HG02885 (cell line): ENCODE data around the gene BBS2.
A peak's percentile ranks its signal among the peaks of the same experiment; 100 is the strongest.

Experiments used
- ATAC-seq: cut with Tn5 transposase; IDR thresholded peaks from one replicate; pipeline ENCODE4 v1.9.1; 2021; ENCODE audit warnings: mild to moderate bottlenecking; ENCODE audit not compliant: unreplicated experiment, poor library complexity

The BBS2 gene

GRCh38 chr16:56478281-56479049 is 41.4 kb downstream of the BBS2 start:
- ATAC-seq: no peak

- ATAC-seq: no peak
Measured at GRCh38 chr16:56477096-56477878, 42.5 kb downstream of the BBS2 start.

- ATAC-seq: no peak
Measured at GRCh38 chr16:56475201-56475600, 44.6 kb downstream of the BBS2 start.

- ATAC-seq: no peak
Measured at GRCh38 chr16:56470666-56471065, 49.2 kb downstream of the BBS2 start.

GRCh38 chr16:56470232-56470631 is 49.6 kb downstream of the BBS2 start:
- ATAC-seq: no peak

- ATAC-seq: no peak
Measured at GRCh38 chr16:56469748-56470147, 50.1 kb downstream of the BBS2 start.

GRCh38 chr16:56468800-56469199 is 51.0 kb downstream of the BBS2 start:
- no peak for ATAC-seq

GRCh38 chr16:56466344-56466743 is 53.5 kb downstream of the BBS2 start:
- no peak for ATAC-seq

GRCh38 chr16:56463153-56463552 is 56.7 kb downstream of the BBS2 start:
- no peak for ATAC-seq

GRCh38 chr16:56462064-56462796 is 57.6 kb downstream of the BBS2 start:
- ATAC-seq: no peak

- no peak for ATAC-seq
Measured at GRCh38 chr16:56460101-56460500, 59.7 kb downstream of the BBS2 start.

GRCh38 chr16:56457927-56458470 is 61.8 kb downstream of the BBS2 start:
- ATAC-seq: no peak

GRCh38 chr16:56451753-56452689 is 67.8 kb downstream of the BBS2 start:
- peak; percentile 41 for ATAC-seq

GRCh38 chr16:56450986-56451752 is 68.7 kb downstream of the BBS2 start, which contains the start of the genes NUDT21 and OGFOD1:
Gene NUDT21, minus strand, starts transcription at chr16:56451332. Its CDS starts 130 bp downstream, at chr16:56451202.
Gene OGFOD1, plus strand, starts transcription at chr16:56451554. Its CDS starts 59 bp downstream, at chr16:56451613.
- ATAC-seq: peak; percentile 97

- ATAC-seq: no peak
Measured at GRCh38 chr16:56450275-56450985, 69.4 kb downstream of the BBS2 start.

- no peak for ATAC-seq
Measured at GRCh38 chr16:56448005-56448404, 71.8 kb downstream of the BBS2 start.

- ATAC-seq: no peak
Measured at GRCh38 chr16:56447286-56447685, 72.5 kb downstream of the BBS2 start.

- ATAC-seq: no peak
Measured at GRCh38 chr16:56438038-56438437, 81.8 kb downstream of the BBS2 start.
